T-helper 2 cell treated with Interferon-gamma antibody and Interleukin-4, amounts not matched to agents 100 ng/mL and 5 ng/mL, for 36 hours (primary cell): ENCODE measurements around the gene FOXN3. TPM values are rescaled to one million over a fixed set of nuclear protein-coding genes. Genes with fewer than 3 reads are reported as not detected.

Source experiments
- intact Hi-C: fragments of 100-400 bp; cut with micrococcal nuclease; formaldehyde crosslinking; loops from one replicate; pipeline ENCODE4 v1.15.1; 2023
- total RNA-seq: library from RNA; stranded (reverse); gene quantifications from 2 replicates; pipeline ENCODE4 v1.2.3, GENCODE V29; 2022

FOXN3 gene
- total RNA-seq, 1 donor from 2014 or later = 109 TPM

- intact Hi-C loops = no loop called here
These were observed 306.9 kb downstream of the FOXN3 start for GRCh38 chr14:89110110-89110509.

GRCh38 chr14:89108608-89109007 is 308.4 kb downstream of the FOXN3 start:
- intact Hi-C loops = no loop called here

GRCh38 chr14:89107626-89108025 is 309.4 kb downstream of the FOXN3 start:
- intact Hi-C loops = no loop called here
